ENCODE data around the gene AVPR2. TPM values are rescaled to one million over a fixed set of nuclear protein-coding genes. Genes with fewer than 3 reads are reported as not detected.
A peak's percentile ranks its signal among the peaks of the same experiment; 100 is the strongest.

Gene AVPR2
- polyA plus RNA-seq, 1 donor from 2014 or later = not detected

DNA sequence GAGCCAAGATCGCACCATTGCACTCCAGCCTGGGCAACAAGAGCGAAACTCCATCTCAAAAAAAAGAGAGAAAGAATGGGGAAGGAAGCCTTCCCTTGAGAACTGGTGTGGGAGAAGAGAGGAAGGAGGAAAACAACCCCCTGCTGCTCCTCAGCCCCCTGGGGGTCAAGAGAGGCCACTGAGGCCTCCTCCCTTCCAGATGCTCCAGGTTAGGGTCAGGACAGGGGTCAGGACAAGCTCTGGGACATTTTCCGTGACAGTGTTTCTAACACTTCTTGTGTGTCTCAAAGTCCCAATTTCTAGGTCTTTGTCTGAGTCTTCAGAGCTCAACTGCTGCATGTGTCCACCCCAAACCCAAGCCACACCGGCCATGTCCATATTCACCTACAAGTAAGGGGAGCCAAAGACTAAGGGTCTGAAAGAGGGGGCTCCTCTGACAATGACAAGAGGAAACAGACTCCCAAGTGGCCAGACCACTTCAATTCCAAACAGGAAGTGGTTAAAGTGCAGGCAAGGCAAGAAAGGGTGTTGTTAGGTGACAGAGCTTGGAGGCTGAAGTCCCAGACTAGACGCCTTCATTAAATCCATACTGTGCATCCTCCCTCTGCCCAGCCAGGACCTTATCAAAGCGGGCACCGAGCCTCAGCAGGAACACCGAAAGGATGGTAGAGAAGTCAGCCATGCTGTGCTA lies 26.8 kb upstream of the AVPR2 start:
- peaks cover 32% of the 10 kb centered on the region for H3K27me3 Mint-ChIP-seq
- H3K36me3 Mint-ChIP-seq = peaks cover 4% of the 10 kb centered on the region
- H3K27ac Mint-ChIP-seq = peak overlapping the region in 1 of 3 donors; percentile 47
- H3K4me1 Mint-ChIP-seq = peaks cover 3 to 12% (median 10%) of the 10 kb centered on the region in 3 donors
- peaks cover 0 to 3% (median 0%) of the 10 kb centered on the region in 3 donors for H3K9me3 Mint-ChIP-seq
- peak overlapping the region in 1 of 4 donors; percentile 84 for H3K4me3 Mint-ChIP-seq

DNA sequence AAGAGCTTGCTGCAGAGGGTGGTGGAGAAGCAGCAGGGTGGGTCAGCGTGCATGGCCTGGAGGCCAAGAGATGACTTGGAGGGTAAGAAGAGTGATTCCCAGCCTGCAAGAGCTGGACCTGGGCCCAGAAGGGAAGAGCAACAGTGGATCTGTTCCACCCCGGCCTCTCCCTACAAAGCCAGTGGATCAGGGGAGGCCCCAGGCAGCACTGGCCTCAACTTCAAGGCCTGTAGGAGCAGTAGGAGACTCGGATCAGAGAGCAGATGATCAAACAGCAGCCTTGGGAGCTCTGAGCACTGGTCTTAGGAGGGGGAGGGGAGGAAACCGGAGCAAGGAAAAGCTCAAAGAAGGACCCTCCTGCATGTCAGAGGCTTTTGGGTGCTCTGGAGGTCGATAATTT lies 26.1 kb upstream of the AVPR2 start:
- peak overlapping the region in 1 of 4 donors; percentile 84 for H3K4me3 Mint-ChIP-seq
- H3K4me1 Mint-ChIP-seq = peaks cover 3 to 12% (median 10%) of the 10 kb centered on the region in 3 donors
- peaks cover 0 to 3% (median 0%) of the 10 kb centered on the region in 3 donors for H3K9me3 Mint-ChIP-seq
- peak overlapping the region in 1 of 3 donors; percentile 47 for H3K27ac Mint-ChIP-seq
- H3K36me3 Mint-ChIP-seq = peaks cover 4% of the 10 kb centered on the region
- peaks cover 31% of the 10 kb centered on the region for H3K27me3 Mint-ChIP-seq

- Mint-ChIP-seq H3K27me3 (peaks cover 31% of the 10 kb centered on the region), H3K4me1 (peaks cover 3 to 12% (median 10%) of the 10 kb centered on the region in 3 donors), H3K27ac (no peak overlapping the region), H3K4me3 (no peak overlapping the region), H3K36me3 (peaks cover 4% of the 10 kb centered on the region), H3K9me3 (peaks cover 0 to 3% (median 0%) of the 10 kb centered on the region in 3 donors)
Measured at GRCh38 chrX:153878969-153879653, 25.4 kb upstream of the AVPR2 start.

DNA sequence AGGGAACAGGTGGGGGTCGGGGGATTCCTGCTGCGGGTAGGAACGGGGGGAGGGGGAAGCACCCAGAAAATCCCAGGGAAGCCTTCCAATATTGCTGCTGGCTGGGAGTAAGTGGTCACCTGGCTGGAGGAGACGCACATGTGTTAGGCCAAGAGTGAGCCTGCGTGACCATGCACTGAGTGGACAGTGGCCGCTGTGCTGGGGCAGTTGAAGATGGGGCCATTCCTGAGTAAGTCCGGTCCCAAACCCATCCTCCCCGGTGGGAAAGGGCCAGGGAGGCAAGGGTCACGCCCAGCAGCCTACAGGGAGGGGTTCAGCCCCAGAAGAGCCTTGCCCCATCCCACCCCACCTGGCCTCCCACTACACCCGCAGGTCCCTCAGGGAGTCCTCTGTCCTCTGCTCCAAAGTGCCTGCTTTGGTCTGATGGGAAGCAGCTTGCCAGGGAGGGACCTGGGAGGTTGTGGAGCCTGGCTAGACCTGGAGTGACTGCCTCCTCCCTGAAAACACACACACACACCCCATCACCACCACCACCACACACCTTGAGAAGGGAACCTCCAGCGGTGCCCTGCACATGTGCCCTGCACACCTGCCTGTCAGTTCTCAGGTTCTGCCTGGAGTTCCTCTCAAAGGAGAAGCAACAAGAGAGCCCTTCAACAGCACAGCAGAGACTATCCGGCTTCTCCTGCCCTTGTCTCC lies 24.6 kb upstream of the AVPR2 start:
- H3K9me3 Mint-ChIP-seq = peaks cover 0 to 3% (median 0%) of the 10 kb centered on the region in 3 donors
- H3K27me3 Mint-ChIP-seq = peaks cover 33% of the 10 kb centered on the region
- no peak overlapping the region for H3K27ac Mint-ChIP-seq
- H3K4me3 Mint-ChIP-seq = no peak overlapping the region
- peaks cover 2% of the 10 kb centered on the region for H3K36me3 Mint-ChIP-seq
- H3K4me1 Mint-ChIP-seq = peaks cover 3 to 14% (median 10%) of the 10 kb centered on the region in 3 donors

- Mint-ChIP-seq H3K36me3 (peaks cover 2% of the 10 kb centered on the region), H3K9me3 (peaks cover 0 to 3% (median 0%) of the 10 kb centered on the region in 3 donors), H3K27me3 (peaks cover 33% of the 10 kb centered on the region), H3K27ac (no peak overlapping the region), H3K4me1 (peaks cover 3 to 14% (median 10%) of the 10 kb centered on the region in 3 donors), H3K4me3 (no peak overlapping the region)
Measured at GRCh38 chrX:153880440-153880815, 24.0 kb upstream of the AVPR2 start.

- Mint-ChIP-seq H3K27ac (no peak overlapping the region), H3K27me3 (peaks cover 33% of the 10 kb centered on the region), H3K4me3 (no peak overlapping the region), H3K36me3 (peaks cover 2% of the 10 kb centered on the region), H3K4me1 (peaks cover 3 to 14% (median 10%) of the 10 kb centered on the region in 3 donors), H3K9me3 (peaks cover 0 to under 1% (median 0%) of the 10 kb centered on the region in 3 donors)
Measured at GRCh38 chrX:153881281-153881680, 23.2 kb upstream of the AVPR2 start.

DNA sequence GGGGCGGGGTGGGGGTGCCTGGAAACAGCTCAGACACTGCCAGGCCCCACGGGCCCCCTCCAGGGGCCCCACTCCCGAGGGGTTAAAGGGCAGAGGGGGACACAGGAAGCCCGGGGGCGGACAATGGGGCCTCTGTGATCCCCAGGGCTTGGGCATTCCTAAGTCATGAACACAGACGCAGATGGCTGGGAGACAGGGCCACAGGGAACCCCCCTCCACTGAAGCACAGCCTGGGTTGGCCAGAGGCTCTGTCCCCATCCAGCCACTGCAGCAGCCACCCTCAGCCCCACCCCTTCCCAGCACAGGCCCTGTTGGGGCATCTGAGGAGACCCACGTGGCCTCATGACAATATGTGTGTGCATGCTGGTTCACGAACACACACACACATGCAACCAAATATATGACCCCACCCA lies 22.4 kb upstream of the AVPR2 start:
- H3K9me3 Mint-ChIP-seq = no peaks in the 10 kb centered on the region
- peaks cover 33% of the 10 kb centered on the region for H3K27me3 Mint-ChIP-seq
- H3K27ac Mint-ChIP-seq = no peak overlapping the region
- no peak overlapping the region for H3K4me3 Mint-ChIP-seq
- H3K4me1 Mint-ChIP-seq = peaks cover 3 to 14% (median 10%) of the 10 kb centered on the region in 3 donors
- peaks cover 2% of the 10 kb centered on the region for H3K36me3 Mint-ChIP-seq

- Mint-ChIP-seq H3K27ac (no peak overlapping the region), H3K27me3 (peaks cover 33% of the 10 kb centered on the region), H3K36me3 (peaks cover 2% of the 10 kb centered on the region), H3K4me3 (no peak overlapping the region), H3K4me1 (peaks cover 5 to 15% (median 9%) of the 10 kb centered on the region in 3 donors), H3K9me3 (no peaks in the 10 kb centered on the region)
Measured at GRCh38 chrX:153882557-153882956, 21.9 kb upstream of the AVPR2 start.

DNA sequence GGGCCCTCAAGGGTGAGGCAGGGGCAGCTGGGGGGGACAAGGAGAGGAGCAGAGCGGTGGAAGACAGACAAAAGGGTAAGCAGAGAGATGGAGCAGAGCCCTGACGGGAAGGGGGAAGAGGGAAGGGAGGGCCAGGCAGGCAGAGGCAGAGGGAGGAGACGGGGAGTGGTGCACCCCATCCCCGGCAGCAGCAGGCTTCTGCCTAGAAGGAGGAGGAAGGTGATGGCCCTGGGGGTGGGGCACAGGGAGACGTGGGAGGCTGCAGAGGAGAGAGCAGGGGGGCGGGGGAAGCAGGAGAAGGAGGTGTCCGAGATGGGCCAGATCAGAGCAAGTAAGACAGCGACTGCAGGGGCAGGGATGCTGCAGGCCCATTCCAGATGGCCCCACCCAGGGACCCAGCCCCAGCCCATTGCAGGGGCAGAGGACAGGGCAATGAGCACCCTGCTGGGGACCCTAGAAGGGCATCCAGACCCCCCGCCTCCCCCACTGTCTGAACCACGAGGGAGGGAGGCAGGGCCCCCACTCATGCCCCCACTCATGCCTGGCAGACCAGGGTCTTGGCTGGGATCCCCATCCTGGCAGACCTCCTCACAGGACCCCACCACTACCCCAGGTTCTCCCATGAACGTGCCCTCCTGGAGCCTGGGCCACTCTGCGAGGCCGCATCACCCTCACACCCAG lies 21.2 kb upstream of the AVPR2 start:
- H3K9me3 Mint-ChIP-seq = no peaks in the 10 kb centered on the region

DNA sequence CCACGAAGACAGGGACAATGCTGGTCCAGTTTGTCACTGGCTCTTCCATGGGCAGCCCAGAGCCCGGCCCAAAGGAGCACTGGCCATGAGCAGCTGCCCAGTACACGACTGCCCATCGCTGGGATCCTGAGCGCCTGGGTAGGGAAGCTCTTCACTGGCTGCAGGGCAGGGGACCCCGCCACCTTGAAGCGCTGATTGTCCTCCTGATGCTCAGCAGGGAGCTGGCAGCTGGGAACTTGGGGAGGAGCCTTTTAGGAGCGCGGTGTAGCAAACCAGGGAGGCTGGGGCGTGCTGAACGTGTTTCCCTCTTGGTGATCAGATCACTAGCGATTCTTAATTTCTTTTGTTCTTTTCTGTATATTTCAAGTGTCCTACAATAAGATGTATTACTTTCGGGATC lies 20.3 kb upstream of the AVPR2 start:
- peaks cover 21% of the 10 kb centered on the region for H3K27me3 Mint-ChIP-seq
- peak overlapping the region in 3 of 4 donors; percentile 24 to 75 (median 25) for H3K4me3 Mint-ChIP-seq
- H3K9me3 Mint-ChIP-seq = no peaks in the 10 kb centered on the region
- peaks cover 2% of the 10 kb centered on the region for H3K36me3 Mint-ChIP-seq
- peaks cover 12 to 19% (median 14%) of the 10 kb centered on the region in 3 donors for H3K4me1 Mint-ChIP-seq
- H3K27ac Mint-ChIP-seq = no peak overlapping the region

More for the DNA sequence above, 21.2 kb upstream of the AVPR2 start:
- H3K27ac Mint-ChIP-seq = no peak overlapping the region
- peaks cover 9 to 16% (median 10%) of the 10 kb centered on the region in 3 donors for H3K4me1 Mint-ChIP-seq
- peaks cover 2% of the 10 kb centered on the region for H3K36me3 Mint-ChIP-seq
- H3K4me3 Mint-ChIP-seq = no peak overlapping the region
- peaks cover 27% of the 10 kb centered on the region for H3K27me3 Mint-ChIP-seq

- peak overlapping the region in 1 of 4 donors; percentile 75 for H3K4me3 Mint-ChIP-seq
- no peak overlapping the region for H3K27ac Mint-ChIP-seq
- H3K36me3 Mint-ChIP-seq = peaks cover 2% of the 10 kb centered on the region
- H3K9me3 Mint-ChIP-seq = no peaks in the 10 kb centered on the region
- H3K27me3 Mint-ChIP-seq = peaks cover 17% of the 10 kb centered on the region
- H3K4me1 Mint-ChIP-seq = peaks cover 12 to 19% (median 14%) of the 10 kb centered on the region in 3 donors
Measured at GRCh38 chrX:153884590-153884989, 19.9 kb upstream of the AVPR2 start.

GRCh38 chrX:153885208-153885787 lies 19.2 kb upstream of the AVPR2 start:
- Mint-ChIP-seq H3K27ac (no peak overlapping the region), H3K4me3 (peak overlapping the region in 1 of 4 donors; percentile 74), H3K4me1 (peaks cover 12 to 19% (median 14%) of the 10 kb centered on the region in 3 donors), H3K9me3 (no peaks in the 10 kb centered on the region), H3K36me3 (peaks cover 2% of the 10 kb centered on the region), H3K27me3 (peaks cover 12% of the 10 kb centered on the region)

- Mint-ChIP-seq H3K4me1 (peaks cover 12 to 19% (median 14%) of the 10 kb centered on the region in 3 donors), H3K9me3 (no peaks in the 10 kb centered on the region), H3K4me3 (peak within 1 kb of the TSS in 2 of 4 donors; percentile 65 to 74), H3K36me3 (no peaks in the 10 kb centered on the region), H3K27me3 (peaks cover 11% of the 10 kb centered on the region), H3K27ac (no peak within 1 kb of the TSS)
Measured at GRCh38 chrX:153885968-153886903, 18.2 kb upstream of the AVPR2 start, which contains the start of gene L1CAM. L1CAM (minus strand) TSS chrX:153886173; CDS start chrX:153875836, 10,337 bp downstream.
